SU-DHL-6 (cell line): ENCODE data around the gene NFE2L1.

Experiments used
- EZH2phosphoT487 ChIP-seq: fragments of 200-600 bp; sonication (generic), shearing (Covaris generic); conservative IDR thresholded peaks from 2 replicates; pipeline ENCODE4 v1.6.1; 2018; ENCODE audit warnings: mild to moderate bottlenecking, antibody characterized with exemption, low read length, moderate library complexity, mixed read lengths
- TF ChIP-seq, protein P1 (sequence below): fragments of 200-600 bp; sonication (generic); IDR thresholded peaks from one replicate; pipeline ENCODE4 v1.5.1; 2017; ENCODE audit warnings: antibody characterized with exemption, mild to moderate bottlenecking, low read length, moderate library complexity; ENCODE audit not compliant: insufficient read depth, poor library complexity, severe bottlenecking

DNA sequence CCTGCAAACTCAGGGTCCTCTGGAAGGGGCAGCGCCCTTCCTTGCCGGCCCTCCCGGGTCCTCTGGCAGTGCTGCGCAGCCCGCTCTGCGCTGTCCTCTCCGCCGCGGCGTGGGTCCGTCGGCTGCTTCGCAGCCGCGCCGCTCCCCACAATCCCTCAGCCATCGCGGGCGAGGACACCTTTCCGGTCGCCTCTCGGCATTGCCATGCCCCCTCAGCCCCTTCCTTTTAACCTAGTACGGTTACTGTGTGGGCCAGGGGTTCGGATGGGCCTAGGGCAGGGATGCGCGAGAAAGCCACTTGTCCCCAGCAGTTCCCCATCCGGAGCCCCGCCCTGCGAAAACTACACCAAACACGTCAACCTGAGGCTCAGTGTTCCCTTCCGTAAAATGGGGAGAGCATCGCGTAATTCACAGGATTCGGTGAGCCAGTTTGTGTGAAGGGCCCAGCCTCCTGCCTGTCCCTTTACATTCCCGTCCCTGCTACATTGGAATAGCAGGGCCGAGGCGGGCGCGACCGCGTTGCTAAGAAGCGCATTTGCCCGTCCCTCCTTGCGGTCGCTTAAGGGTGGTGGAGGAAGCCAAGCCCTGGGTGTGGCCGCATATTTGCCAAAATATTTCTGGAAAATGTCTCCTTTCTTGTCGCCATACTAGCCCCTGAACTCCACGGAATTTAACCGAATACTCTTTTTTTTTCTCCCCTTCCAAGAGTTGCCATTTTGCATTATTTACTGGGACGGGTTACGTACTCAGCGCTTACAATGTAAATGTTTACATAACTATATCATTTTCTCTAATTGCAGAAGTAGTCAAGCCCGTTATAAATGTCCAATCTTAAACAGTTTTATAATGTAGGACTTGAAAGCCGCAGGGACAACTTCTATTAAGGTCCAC lies 23.8 kb upstream of the NFE2L1 start:
- TF ChIP-seq, protein P1, sequence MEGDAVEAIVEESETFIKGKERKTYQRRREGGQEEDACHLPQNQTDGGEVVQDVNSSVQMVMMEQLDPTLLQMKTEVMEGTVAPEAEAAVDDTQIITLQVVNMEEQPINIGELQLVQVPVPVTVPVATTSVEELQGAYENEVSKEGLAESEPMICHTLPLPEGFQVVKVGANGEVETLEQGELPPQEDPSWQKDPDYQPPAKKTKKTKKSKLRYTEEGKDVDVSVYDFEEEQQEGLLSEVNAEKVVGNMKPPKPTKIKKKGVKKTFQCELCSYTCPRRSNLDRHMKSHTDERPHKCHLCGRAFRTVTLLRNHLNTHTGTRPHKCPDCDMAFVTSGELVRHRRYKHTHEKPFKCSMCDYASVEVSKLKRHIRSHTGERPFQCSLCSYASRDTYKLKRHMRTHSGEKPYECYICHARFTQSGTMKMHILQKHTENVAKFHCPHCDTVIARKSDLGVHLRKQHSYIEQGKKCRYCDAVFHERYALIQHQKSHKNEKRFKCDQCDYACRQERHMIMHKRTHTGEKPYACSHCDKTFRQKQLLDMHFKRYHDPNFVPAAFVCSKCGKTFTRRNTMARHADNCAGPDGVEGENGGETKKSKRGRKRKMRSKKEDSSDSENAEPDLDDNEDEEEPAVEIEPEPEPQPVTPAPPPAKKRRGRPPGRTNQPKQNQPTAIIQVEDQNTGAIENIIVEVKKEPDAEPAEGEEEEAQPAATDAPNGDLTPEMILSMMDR = no peak
- no peak for TF ChIP-seq EZH2phosphoT487
